Dermis microvascular lymphatic vessel endothelial cell (primary cell): Measurements from ENCODE around the gene ABCC1. TPM values are rescaled to one million over a fixed set of nuclear protein-coding genes. Genes with fewer than 3 reads are reported as not detected.

Experiments
- DNase-seq, 2 donors: peaks; one replicate each; pipeline versions ENCODE4 v3.0.0 to v3.0.0-alpha.2; 2010; ENCODE audit warnings: low read depth in 2 of 2
- total RNA-seq: library from RNA; depleted of rRNA; stranded (reverse); fragments of >200 nt; gene quantifications from 2 replicates; pipeline ENCODE4 v1.2.1, GENCODE V29; 2014

Gene ABCC1
- total RNA-seq, 1 donor from 2014 or later = 16.6 TPM

DNA sequence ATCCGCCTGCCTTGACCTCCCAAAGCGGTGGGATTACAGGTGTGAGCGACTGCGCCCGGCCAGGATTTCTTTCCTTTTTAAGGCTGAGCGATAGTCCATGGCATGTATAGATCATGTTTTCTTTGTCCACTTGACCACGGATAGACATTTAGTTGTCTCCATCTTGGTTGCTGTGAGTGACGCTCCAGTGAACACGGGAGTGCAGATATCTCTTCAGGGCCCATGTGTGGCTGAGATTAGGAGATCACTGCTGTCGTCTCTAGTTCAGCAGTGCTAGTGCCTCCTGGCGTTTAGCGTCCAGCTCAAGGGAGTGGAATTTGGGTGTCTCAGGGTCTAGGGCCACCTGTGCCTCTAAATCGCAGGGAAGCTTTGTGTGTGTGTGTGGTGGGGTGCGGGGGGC, 41.5 kb downstream of the ABCC1 start:
- no peak for DNase-seq

DNA sequence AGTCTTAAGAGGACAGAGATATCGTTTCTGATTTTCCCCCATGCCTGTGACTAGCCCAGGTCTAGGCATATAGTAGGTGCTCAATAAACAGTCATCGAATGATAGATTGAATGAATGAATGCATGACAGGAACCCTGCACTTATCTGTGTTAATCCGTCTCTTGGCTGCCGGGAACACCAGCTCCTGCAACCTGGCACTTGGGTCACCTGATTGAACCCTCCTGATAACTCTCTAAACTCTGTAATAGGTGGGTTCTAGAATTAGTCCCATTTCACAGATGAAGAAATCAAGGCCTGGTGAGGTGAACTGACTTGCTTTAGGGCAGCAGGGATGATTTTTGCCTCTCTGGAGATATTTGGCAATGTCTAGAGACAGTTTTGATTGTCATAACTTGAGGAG, 43.7 kb downstream of the ABCC1 start:
- DNase-seq = no peak

DNA sequence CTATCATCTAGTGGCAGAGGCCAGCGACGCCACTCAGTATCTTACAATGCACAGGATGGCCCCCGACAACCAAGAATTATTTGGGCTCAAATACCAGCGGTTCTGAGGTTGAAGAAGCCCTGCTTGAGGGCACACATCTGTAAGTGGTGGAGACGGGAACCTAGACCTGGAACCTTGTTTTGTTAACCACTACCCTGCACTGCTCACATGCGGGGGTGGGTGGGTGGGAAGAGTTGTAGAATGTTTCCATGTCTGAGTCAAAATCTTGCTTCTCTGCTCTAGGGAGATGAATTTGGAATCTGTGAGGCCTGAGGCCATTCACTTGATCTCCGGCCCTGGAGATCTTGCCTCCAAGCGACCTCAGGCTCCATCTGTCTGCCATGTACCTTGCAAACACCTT, 44.1 kb downstream of the ABCC1 start:
- DNase-seq = no peak

DNA sequence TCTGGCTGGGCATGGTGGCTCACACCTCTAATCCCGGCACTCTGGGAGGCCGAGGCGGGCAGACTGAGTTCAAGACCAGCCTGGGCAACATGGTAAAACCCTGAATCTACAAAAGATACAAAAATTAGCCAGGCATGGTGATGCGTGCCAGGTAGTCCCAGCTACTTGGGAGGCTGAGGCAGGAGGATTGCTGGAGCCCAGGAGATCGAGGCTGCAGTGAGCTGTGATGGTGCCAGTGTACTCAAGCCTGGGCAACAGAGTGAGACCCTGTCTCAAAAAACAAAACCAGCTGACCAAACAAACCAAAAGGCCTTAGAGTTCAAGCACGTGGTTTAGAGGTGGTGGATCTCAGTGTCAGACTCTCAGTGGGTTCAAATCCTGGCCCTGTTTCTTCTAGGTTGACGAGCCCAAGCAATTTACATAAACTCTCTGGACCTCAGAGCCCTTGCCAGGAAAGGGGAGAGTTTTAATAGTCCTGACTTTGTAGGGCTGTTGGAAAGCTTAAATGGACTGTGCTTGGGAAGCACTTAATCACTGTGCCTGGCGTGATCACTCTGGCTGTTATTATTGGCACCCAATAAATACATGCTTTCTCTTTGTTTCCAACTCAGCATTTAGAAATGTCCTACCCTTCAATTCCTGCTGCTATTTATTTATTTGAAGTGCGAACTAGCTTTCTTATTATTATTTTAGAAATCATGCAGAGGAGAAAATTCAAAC, 44.7 kb downstream of the ABCC1 start:
- DNase-seq = peak; percentile 81 to 91

DNA sequence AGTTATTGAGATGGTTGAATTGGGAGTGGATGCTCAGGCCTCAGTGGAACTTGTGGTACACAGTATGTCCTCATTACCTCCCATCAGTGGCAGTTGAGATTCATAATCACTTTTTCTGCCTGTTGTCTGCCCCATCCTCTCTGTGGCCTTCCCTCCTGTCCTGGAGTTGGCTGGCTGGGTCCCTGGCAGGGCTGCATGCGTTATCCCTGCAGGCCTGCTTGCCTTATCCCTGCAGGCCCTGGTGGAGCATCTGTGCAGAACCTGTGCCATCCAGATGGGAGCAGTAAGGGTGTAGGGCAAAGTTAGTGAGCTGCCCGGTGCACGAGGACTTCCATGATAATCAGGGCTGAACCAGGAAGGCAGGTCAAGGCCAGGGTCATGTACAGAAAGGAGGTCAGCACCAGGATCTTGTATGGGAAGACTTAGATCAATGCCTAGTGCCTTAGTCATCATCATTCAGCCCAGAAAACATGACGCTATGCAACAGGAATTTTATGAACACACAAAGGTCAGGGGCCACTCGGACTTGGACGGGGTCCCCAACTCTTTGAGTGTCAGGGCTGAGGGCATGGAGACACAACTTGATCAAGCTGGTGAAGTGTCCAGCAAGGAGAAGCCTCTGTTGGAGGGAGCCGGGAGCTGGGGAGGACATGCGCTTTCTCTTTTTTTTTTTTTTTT, 47.2 kb downstream of the ABCC1 start:
- DNase-seq = peak; percentile 64 to 84

DNA sequence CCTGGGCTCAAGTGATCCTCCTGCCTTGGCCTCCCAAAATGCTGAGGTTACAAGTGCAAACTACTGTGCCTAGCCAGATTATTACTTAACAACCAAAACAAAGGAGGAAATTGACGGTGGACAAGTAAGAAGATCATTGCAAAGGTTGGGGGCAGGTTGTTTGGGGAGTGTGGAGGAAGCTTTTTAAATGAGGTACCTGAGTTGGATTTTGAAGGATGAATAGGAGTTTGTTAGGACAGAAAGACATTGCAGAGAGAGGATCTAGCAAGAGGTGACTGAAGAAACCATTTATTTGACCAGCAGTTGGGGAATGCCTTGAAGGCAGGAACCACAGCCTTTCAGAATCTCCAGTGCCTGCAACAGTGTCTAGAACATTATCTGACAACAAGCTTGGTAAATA, 51.3 kb downstream of the ABCC1 start:
- no peak for DNase-seq

DNA sequence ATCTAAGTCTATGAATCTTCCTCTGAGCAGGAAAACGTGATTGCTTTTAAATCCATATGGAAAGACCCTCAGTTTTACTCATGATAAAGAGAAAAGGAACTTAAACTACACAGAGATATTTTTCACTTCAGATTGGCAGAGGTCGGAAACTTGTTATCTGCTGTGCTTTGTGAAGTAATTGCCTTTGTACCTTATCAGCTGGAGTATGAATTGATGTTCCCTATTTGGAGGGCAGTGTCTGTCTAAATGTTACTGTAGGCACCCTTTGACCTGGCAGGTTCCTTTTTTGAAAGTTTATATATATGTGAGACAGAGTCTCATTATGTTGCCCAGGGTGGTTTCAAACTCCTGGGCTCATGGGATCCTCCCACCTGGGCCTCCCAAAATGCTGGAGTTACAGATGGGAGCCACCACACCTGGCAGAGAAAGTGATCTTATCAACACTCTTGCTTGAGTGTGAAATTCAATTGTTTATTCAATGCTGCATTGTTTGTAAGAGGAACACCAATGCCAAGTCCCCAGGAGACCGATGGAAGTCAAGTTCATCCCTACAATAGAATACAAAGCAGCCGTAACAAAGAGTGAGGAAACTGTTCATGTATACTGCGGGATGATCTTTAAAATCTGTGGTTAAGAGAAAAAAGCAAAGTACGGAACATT, 52.3 kb downstream of the ABCC1 start:
- DNase-seq = peak in 1 of 2 donors; percentile 39

DNA sequence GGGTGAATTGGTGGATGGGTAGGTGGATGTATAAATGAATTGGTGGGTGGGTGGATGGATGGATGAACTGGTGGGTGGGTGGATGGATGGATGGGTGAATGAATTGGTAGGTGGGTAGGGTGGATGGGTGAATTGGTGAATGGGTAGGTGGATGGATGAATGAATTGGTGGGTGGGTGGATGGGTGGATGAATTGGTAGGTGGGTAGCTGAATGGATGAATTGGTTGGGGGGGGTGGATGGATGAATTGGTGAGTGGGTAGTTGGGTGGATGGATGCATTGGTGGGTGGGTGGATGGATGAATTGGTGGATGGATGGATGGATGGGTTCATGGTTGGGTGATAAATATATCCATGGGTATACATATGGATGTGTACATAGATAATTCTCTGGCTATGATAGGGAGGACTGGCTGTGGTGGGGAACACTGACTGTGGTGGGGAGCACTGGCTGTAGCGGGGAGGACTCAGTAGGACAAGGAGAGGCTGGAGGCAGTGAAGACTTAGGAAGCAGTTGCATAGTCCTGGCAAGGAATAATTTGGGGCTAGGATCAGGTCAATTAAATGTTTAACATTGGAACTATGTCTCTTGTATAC, 54.4 kb downstream of the ABCC1 start:
- DNase-seq = no peak

DNA sequence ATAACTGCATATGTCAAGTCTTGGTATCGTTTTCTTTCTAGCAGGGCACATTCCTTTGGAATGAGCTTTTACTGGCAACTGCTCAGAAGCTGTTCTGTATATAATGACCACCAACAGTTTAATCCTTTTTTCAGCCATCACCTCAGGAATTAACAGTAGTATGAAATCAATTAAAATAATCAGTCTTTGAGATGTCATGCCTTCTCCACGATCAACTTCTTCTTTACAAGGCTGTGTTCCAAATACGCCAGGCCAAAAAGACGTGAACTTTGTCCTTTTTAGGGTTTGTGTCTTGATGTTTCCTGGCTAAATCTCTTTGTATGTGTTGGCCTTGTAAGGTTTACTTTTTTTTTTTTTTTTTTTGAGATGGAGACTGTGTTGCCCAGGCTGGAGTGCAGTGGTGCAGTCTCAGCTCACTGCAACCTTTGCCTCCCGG, 54.9 kb downstream of the ABCC1 start:
- no peak for DNase-seq

DNA sequence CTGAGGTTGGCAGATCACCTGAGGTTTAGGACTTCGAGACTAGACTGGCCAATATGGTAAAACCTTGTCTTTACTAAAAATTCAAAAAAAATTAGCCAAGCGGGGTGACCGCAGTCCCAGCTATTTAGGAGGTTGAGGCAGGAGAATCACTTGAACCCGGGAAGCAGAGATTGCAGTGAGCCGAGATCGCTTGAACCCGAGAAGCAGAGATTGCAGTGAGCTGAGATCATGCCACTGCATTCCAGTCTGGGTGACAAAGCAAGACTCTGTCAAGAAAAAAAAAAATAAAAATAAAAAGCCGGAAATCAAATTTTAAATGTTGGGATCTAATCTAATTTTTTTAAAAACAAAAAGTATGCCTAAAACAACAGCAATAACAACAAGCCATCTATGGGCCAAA, 56.3 kb downstream of the ABCC1 start:
- no peak for DNase-seq

DNA sequence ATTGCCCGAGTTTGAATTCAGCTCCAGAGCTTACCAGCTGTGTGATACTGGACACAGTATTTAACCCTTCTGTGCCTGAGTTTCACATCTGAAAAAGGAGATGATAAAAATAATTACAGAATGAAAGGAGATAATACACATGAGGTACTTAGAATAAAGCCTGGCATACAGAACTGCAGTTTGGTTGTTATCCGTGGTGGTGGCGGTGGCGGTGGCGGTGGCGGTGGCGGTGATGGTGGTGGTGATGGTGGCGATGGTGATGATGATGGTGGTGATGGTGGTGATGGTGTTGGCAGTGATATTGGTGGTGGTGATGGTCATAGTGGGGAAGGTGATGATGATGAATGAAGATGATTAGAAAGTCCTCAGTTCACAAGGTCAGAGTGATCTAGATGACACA, 57.2 kb downstream of the ABCC1 start:
- no peak for DNase-seq

DNA sequence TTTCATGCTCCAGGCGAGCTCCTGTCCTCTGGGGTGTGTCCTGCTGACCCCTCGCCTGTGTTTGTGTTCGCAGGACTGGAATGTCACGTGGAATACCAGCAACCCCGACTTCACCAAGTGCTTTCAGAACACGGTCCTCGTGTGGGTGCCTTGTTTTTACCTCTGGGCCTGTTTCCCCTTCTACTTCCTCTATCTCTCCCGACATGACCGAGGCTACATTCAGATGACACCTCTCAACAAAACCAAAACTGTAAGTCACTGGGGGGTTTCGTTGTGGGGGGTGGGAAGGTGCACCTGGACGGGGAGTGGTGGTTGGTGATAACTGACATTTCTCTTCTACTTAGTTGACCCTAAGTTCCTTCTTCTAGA, 58.3 kb downstream of the ABCC1 start:
- DNase-seq = no peak

DNA sequence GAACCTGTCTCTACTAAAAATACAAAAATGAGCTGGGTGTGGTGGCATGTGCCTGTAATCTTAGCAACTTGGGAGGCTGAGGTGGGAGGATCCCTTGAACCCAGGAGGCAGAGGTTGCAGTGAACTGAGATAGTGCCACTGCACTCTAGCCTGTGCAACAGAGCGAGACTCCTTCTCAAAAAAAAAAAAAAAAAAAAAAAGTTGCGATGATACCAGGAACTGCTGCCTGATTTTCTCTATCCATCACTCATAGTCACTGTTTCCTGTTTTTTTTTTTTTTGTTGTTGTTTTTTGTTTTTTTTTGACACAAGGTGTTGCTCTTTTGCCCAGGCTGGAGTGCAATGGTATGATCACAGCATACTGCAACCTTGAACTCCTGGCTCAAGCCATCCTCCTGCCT, 59.2 kb downstream of the ABCC1 start:
- no peak for DNase-seq

DNA sequence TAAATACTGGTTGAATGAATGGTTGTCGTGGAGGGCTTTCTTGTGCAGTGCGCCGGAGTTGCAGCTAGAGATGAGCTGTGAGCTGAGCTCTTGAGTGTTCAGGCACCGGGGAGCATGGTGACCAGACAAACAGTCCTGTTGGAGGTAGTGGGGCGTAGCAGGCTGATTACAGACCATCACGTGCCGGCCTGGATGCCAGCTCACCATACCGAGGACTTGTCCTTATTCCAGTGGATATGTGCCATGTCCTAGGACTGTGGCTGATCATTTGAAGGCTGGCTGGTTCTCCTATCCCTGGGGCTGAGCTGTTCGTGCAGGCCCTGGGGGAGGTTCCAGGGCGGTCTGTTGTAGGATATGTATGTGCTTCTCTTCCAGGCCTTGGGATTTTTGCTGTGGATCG, 60.0 kb downstream of the ABCC1 start:
- DNase-seq = no peak

DNA sequence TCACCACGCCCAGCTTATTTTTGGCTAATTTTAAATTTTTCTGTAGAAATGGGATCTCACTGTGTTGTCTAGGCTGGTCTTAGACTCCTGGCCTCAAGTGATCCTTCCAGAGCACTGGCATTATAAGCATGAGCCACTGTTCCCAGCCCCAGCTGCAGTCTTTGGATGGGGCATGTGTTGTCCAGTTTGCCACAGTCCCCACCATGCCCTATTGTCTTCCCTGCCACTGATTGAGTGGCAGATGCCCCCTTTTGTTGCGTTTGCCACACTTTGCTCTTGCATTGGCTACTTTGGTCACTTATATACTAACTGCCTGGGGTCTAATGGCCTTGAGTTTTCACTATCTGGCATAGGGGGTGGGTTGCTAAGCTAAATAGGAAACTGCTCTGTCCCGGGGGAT, 60.8 kb downstream of the ABCC1 start:
- DNase-seq = no peak

DNA sequence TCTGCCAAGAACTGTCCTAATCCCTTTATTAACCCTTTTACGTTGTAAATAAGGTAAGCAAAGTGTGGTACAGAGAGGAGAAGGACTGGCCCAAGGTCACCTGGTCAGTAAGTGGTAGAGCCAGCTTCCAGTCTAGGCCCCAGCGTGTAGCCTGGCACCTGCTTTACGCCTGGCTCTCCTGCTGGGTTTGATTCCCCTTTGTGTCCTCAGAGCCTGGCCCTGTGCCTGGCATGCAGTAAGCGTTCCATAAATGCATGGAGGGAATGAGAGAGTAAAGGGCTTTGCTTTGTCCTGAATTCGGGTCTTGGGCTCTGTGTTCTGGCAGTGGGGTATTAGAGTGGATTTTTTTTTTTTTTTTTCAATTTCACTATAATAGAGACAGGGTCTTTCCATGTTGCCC, 62.7 kb downstream of the ABCC1 start:
- DNase-seq = no peak

DNA sequence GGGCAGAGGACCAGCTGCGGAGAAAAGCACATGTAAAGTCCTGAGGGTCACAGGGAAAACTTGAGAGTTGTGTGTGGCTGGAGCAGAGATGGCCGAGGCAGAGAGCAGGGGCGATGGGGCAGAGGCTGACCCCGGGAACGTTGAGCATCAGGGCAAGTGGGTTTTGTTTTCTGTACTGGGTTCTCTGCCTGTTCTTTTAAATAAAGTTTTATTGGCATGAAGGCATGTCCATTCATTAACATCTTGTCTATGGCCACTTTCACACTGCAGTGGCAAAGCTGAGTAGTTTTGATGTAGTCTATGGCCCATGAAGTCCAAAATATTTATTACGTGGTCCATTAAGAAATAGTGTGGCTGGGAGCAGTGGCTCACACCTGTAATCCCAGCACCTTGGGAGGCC, 64.4 kb downstream of the ABCC1 start:
- no peak for DNase-seq

DNA sequence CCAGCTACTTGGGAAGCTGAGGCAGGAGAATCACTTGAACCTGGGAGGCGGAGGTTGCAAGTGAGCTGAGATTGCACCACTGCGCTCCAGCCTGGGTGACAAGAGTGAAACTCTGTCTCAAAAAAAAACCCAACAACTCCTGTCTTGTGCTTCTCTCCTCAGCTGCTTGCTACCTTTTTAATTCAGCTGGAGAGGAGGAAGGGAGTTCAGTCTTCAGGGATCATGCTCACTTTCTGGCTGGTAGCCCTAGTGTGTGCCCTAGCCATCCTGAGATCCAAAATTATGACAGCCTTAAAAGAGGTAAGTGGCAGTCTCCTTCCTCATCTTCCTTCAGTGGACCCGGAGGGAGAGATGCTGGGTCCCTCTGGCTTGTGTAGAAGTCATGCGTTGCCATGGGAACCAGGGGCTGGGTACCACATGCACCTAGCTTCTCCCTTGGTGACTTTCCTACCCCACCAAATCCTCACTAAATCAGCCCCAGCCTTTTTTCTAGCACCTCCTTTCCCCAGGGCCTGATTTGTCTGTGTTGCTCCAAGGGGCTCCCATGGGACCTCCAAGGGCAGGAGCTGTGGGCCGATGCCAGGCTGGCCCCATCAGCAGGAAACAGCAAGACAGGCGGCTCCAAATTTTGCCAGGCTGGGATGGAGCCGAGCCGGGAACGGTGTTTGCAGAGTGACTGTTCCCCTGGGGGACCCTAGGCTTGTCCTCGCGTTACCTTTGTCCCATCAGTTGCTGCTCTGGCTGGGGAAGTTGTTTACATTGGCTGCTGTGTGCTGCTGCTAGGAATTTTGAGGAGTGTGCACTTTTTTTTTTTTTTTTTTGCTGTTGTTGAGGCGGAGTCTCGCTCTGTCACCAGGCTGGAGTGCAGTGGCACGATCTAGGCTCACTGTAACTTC, 65.2 kb downstream of the ABCC1 start:
- DNase-seq = peak in 1 of 2 donors; percentile 39

DNA sequence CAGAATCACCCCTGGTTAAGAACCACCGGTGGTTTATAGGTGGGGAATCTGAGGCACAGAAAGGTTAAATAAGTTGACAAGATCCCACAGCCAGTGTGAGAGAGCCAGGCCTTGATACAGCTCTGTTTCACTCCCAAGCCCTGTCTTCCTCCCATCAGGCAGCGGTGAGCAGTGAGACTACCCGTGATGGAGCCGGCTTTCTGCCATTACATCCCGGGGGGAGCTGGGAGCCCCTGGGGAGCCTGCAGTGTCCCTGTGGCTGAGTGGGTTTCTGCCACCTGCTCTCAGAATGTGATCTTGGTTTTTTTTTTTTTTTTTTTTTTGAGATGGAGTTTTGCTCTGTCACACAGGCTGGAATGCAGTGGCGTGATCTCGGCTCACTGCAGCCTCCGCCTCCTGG, 66.4 kb downstream of the ABCC1 start:
- no peak for DNase-seq

DNA sequence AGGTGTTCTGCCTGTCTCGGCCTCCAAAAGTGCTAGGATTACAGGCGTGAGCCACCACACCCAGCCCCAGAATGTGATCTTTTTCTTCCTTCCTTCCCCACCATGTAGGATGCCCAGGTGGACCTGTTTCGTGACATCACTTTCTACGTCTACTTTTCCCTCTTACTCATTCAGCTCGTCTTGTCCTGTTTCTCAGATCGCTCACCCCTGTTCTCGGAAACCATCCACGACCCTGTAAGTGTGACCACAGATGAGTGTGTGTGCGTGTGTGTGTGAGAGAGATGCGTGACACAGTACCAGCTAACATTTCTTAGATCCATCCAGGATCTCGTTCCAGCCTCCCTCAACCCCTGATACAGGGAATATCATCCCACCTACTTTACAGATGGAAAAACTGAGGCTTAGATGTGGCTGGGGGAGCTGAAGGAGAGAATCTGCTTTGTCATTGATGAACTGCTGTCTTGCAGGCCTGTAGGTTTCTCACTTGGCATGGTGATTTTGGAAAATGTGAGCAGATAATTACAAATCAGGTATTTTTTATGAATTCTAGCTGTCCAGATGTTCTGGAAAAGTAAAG, 67.1 kb downstream of the ABCC1 start:
- DNase-seq = no peak

DNA sequence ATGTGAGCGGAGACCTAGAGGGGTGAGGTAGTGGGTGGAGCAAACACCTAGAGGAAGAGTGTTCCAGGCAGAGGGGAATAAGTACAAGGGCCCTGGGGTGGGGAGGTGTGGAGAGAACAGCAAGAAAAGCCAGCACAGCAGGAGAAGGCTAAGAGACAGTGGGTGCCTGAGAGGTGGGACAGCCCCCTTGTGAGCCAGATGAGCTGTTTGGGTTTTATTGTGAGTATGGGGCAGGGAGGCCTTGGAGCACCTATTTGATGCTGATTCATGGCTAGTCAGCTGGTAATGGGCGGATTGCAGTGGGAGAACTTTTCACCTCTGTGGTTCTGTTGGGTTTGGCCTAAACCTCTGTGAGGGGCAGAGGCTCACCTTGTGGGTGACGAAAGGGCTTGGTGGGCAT, 68.4 kb downstream of the ABCC1 start:
- DNase-seq = no peak
